ENCODE measurements around the gene AAMP. TPM values are rescaled to one million over a fixed set of nuclear protein-coding genes. Genes with fewer than 3 reads are reported as not detected.
A peak's percentile ranks its signal among the peaks of the same experiment; 100 is the strongest.

Gene AAMP
- total RNA-seq, 6 experiments from 2014 or later: 71.6 to 91.3 (median 80.4) TPM

- H3K36me3 Mint-ChIP-seq (ENCODE audit: low read depth): peaks cover 11% of the 10 kb centered on the region
- H3K4me1 Mint-ChIP-seq (ENCODE audit: low read depth): peaks cover 17% of the 10 kb centered on the region
- TF ChIP-seq CTCF (IDR thresholded peaks at IDR 0.05): no peak
- H3K27ac Mint-ChIP-seq: peak overlapping the region; percentile 38; the same call in 1 of the 2 replicates
- H3K9me3 Mint-ChIP-seq: no peaks in the 10 kb centered on the region
- no peak overlapping the region for H3K4me3 Mint-ChIP-seq
- peaks cover 7% of the 10 kb centered on the region for H3K27me3 Mint-ChIP-seq (ENCODE audit: insufficient read depth)
- DNase-seq: no peak
Observed at GRCh38 chr2:218261423-218262236, 8.3 kb downstream of the AAMP start.

GRCh38 chr2:218260742-218261422, 9.1 kb downstream of the AAMP start, which contains the start of gene GPBAR1:
Gene GPBAR1 (plus strand): TSS chr2:218261015. CDS start chr2:218262725, 1,710 bp downstream.
- TF ChIP-seq CTCF (IDR thresholded peaks at IDR 0.05): no peak
- DNase-seq: no peak
- H3K4me3 Mint-ChIP-seq: no peak within 1 kb of the TSS
- H3K36me3 Mint-ChIP-seq (ENCODE audit: low read depth): peaks cover 13% of the 10 kb centered on the region
- H3K27ac Mint-ChIP-seq: peak within 1 kb of the TSS; percentile 91; the same call in 1 of the 2 replicates
- H3K4me1 Mint-ChIP-seq (ENCODE audit: low read depth): peaks cover 17% of the 10 kb centered on the region
- H3K27me3 Mint-ChIP-seq (ENCODE audit: insufficient read depth): peaks cover 7% of the 10 kb centered on the region
- no peaks in the 10 kb centered on the region for H3K9me3 Mint-ChIP-seq

- no peak for DNase-seq
- H3K27me3 Mint-ChIP-seq (ENCODE audit: insufficient read depth): peaks cover 7% of the 10 kb centered on the region
- H3K27ac Mint-ChIP-seq: peak overlapping the region; percentile 91; the same call in 1 of the 2 replicates
- TF ChIP-seq CTCF (IDR thresholded peaks at IDR 0.05): no peak
- no peak overlapping the region for H3K4me3 Mint-ChIP-seq
- H3K9me3 Mint-ChIP-seq: no peaks in the 10 kb centered on the region
- H3K36me3 Mint-ChIP-seq (ENCODE audit: low read depth): peaks cover 16% of the 10 kb centered on the region
- H3K4me1 Mint-ChIP-seq (ENCODE audit: low read depth): peaks cover 21% of the 10 kb centered on the region
Observed at GRCh38 chr2:218260166-218260565, 9.8 kb downstream of the AAMP start.

- H3K4me3 Mint-ChIP-seq: peak overlapping the region; percentile 22; the same call in 1 of the 2 replicates
- no peaks in the 10 kb centered on the region for H3K9me3 Mint-ChIP-seq
- DNase-seq: peak; percentile 76
- H3K36me3 Mint-ChIP-seq (ENCODE audit: low read depth): peaks cover 22% of the 10 kb centered on the region
- peaks cover 28% of the 10 kb centered on the region for H3K4me1 Mint-ChIP-seq (ENCODE audit: low read depth)
- peak overlapping the region; percentile 91 for H3K27ac Mint-ChIP-seq
- no peak for TF ChIP-seq CTCF (IDR thresholded peaks at IDR 0.05)
- H3K27me3 Mint-ChIP-seq (ENCODE audit: insufficient read depth): peaks cover 7% of the 10 kb centered on the region
Observed at GRCh38 chr2:218259099-218259961, 10.6 kb downstream of the AAMP start.

- peak overlapping the region; percentile 39 for H3K27ac Mint-ChIP-seq
Observed at GRCh38 chr2:218257390-218257981, 12.5 kb downstream of the AAMP start.

More at GRCh38 chr2:218257390-218257981, 12.5 kb downstream of the AAMP start:
- H3K4me1 Mint-ChIP-seq (ENCODE audit: low read depth): peaks cover 45% of the 10 kb centered on the region
- H3K9me3 Mint-ChIP-seq: no peaks in the 10 kb centered on the region
- DNase-seq: no peak
- H3K4me3 Mint-ChIP-seq: no peak overlapping the region
- H3K36me3 Mint-ChIP-seq (ENCODE audit: low read depth): peaks cover 28% of the 10 kb centered on the region; the same call in 1 of the 2 replicates
- peaks cover 7% of the 10 kb centered on the region for H3K27me3 Mint-ChIP-seq (ENCODE audit: insufficient read depth)
- TF ChIP-seq CTCF (IDR thresholded peaks at IDR 0.05): peak; percentile 80

Measured in HFFc6 (cell line).